Stimulated activated naive CD8-positive, alpha-beta T cell treated with anti-CD3 and anti-CD28 coated beads, Interleukin-15, Interleukin-2, amounts not matched to agents 100 U/mL and 50 U/mL, for 24 hours (primary cell): ENCODE measurements around the gene IP6K3.

ENCODE experiments used
- ATAC-seq: fragments of 150-1000 bp; cut with Tn5 transposase; one replicate; pipeline ENCODE4 v1.10.0; 2021
- DNase-seq: peaks from one replicate; pipeline ENCODE4 v3.0.0; 2021

The IP6K3 gene

GRCh38 chr6:33672808-33673207 lies 73.9 kb downstream of the IP6K3 start:
- no peak for ATAC-seq

GRCh38 chr6:33671744-33672072 lies 75.0 kb downstream of the IP6K3 start:
- no peak for ATAC-seq
- DNase-seq, result no peak

More at GRCh38 chr6:33672808-33673207, 73.9 kb downstream of the IP6K3 start:
- no peak for DNase-seq
